Muscle layer of duodenum (tissue), 2 donors: ENCODE measurements around the gene SPAAR.
A peak's percentile ranks its signal among the peaks of the same experiment; 100 is the strongest.

Source experiments
- H3K27ac ChIP-seq: one replicate; pipeline ENCODE4 v1.7.0; 2013; ENCODE audit warnings: mild to moderate bottlenecking, low read length
- H3K27me3 ChIP-seq: one replicate; pipeline ENCODE4 v1.7.0; 2013; ENCODE audit warnings: low read depth, mild to moderate bottlenecking, control low read depth, low read length
- H3K36me3 ChIP-seq, 2 donors: one replicate each; pipeline ENCODE4 v1.7.0; 2013; ENCODE audit warnings: low read length in 2 of 2, control low read depth in 1 of 2, mild to moderate bottlenecking in 1 of 2; ENCODE audit not compliant: insufficient read depth in 2 of 2, control insufficient read depth in 1 of 2
- H3K4me1 ChIP-seq, 2 donors: one replicate each; pipeline ENCODE4 v1.7.0; 2013; ENCODE audit warnings: low read length in 2 of 2, mild to moderate bottlenecking in 2 of 2, control low read depth in 1 of 2, moderate library complexity in 1 of 2; ENCODE audit not compliant: insufficient read depth in 2 of 2, control insufficient read depth in 1 of 2
- H3K4me3 ChIP-seq, 2 donors: one replicate each; pipeline ENCODE4 v1.7.0; 2013; ENCODE audit warnings: low read length in 2 of 2, low read depth in 1 of 2, mild to moderate bottlenecking in 1 of 2
- H3K9me3 ChIP-seq, 2 donors: one replicate each; pipeline ENCODE4 v1.7.0; 2013; ENCODE audit warnings: low read length in 2 of 2, control low read depth in 1 of 2, mild to moderate bottlenecking in 1 of 2; ENCODE audit not compliant: control insufficient read depth in 1 of 2
- donor health status: healthy.

Gene SPAAR

GRCh38 chr9:35909274-35909673, at the start of gene SPAAR:
Gene SPAAR, plus strand, starts transcription at chr9:35909490. Its CDS starts 974 bp downstream, at chr9:35910464.
- no peaks in the 10 kb centered on the region for H3K9me3 ChIP-seq
- H3K36me3 ChIP-seq, result peaks cover 0 to 4% of the 10 kb centered on the region in 2 donors
- peaks cover 49 to 67% of the 10 kb centered on the region in 2 donors for H3K4me1 ChIP-seq
- H3K4me3 ChIP-seq, result peak within 1 kb of the TSS in 1 of 2 donors; percentile 18
- H3K27me3 ChIP-seq, result no peaks in the 10 kb centered on the region
- peak within 1 kb of the TSS; percentile 88 for H3K27ac ChIP-seq

GRCh38 chr9:35859990-35860339, 49.3 kb upstream of the SPAAR start:
- H3K27ac ChIP-seq, result no peak overlapping the region
- no peaks in the 10 kb centered on the region for H3K36me3 ChIP-seq
- H3K4me1 ChIP-seq, result no peaks in the 10 kb centered on the region
- H3K9me3 ChIP-seq, result no peaks in the 10 kb centered on the region
- no peaks in the 10 kb centered on the region for H3K27me3 ChIP-seq
- H3K4me3 ChIP-seq, result no peak overlapping the region

DNA sequence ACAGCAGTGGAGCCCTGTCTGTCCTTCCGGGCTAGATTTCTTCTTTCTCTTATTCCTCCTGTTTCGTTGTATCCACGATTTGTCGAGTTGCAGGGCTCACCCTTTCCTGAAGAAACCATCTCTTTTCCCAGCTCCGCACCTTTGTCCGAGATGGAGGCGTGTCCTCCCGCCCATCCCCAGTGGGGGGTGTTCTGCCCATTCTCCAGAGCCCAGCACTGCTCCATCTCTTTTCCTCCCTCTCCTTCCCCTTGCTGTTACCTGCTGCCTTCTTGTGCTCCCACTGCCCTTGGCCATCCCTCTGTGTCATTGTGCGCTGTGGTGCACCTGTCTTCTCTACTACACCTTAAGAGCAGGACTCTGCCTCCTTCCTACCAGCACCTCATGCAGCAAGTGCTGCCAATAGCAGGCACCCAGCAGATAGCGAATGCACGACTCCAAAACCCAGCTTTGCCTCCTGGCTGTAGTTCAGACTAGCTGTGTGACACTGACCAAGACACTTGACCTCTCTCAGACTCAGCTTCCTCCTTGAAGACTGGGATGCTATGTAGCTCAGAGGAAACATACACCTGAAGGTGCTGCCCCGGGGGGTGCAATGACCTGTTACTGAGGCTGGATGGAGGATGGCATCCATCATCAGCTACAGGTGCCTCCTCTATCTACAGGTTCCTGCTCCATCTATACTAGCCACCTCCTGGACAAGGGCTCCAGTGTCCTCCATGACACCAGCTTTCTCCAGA, 48.0 kb upstream of the SPAAR start:
- Histone ChIP-seq H3K4me3 (no peak overlapping the region), H3K9me3 (no peaks in the 10 kb centered on the region), H3K36me3 (no peaks in the 10 kb centered on the region), H3K4me1 (no peaks in the 10 kb centered on the region), H3K27ac (no peak overlapping the region), H3K27me3 (no peaks in the 10 kb centered on the region)

- Histone ChIP-seq H3K4me1 (no peaks in the 10 kb centered on the region), H3K4me3 (no peak overlapping the region), H3K27me3 (no peaks in the 10 kb centered on the region)
Measured at GRCh38 chr9:35862328-35862727, 47.0 kb upstream of the SPAAR start.

GRCh38 chr9:35863583-35863982, 45.7 kb upstream of the SPAAR start:
- no peaks in the 10 kb centered on the region for H3K4me1 ChIP-seq
- no peaks in the 10 kb centered on the region for H3K9me3 ChIP-seq
- H3K36me3 ChIP-seq, result no peaks in the 10 kb centered on the region
- H3K4me3 ChIP-seq, result no peak overlapping the region
- no peaks in the 10 kb centered on the region for H3K27me3 ChIP-seq
- H3K27ac ChIP-seq, result no peak overlapping the region

More at GRCh38 chr9:35862328-35862727, 47.0 kb upstream of the SPAAR start:
- Histone ChIP-seq H3K36me3 (no peaks in the 10 kb centered on the region), H3K27ac (no peak overlapping the region), H3K9me3 (no peaks in the 10 kb centered on the region)

- H3K27me3 ChIP-seq, result no peaks in the 10 kb centered on the region
- H3K36me3 ChIP-seq, result no peaks in the 10 kb centered on the region
- no peaks in the 10 kb centered on the region for H3K9me3 ChIP-seq
- no peak overlapping the region for H3K4me3 ChIP-seq
- H3K27ac ChIP-seq, result no peak overlapping the region
- no peaks in the 10 kb centered on the region for H3K4me1 ChIP-seq
Measured at GRCh38 chr9:35864695-35865255, 44.5 kb upstream of the SPAAR start.

GRCh38 chr9:35867538-35867937, 41.8 kb upstream of the SPAAR start:
- no peak overlapping the region for H3K4me3 ChIP-seq
- no peak overlapping the region for H3K27ac ChIP-seq
- H3K9me3 ChIP-seq, result no peaks in the 10 kb centered on the region
- no peaks in the 10 kb centered on the region for H3K27me3 ChIP-seq
- no peaks in the 10 kb centered on the region for H3K4me1 ChIP-seq
- H3K36me3 ChIP-seq, result no peaks in the 10 kb centered on the region

- no peaks in the 10 kb centered on the region for H3K4me1 ChIP-seq
- no peaks in the 10 kb centered on the region for H3K9me3 ChIP-seq
- no peak overlapping the region for H3K27ac ChIP-seq
- H3K4me3 ChIP-seq, result no peak overlapping the region
- H3K36me3 ChIP-seq, result no peaks in the 10 kb centered on the region
- no peaks in the 10 kb centered on the region for H3K27me3 ChIP-seq
Measured at GRCh38 chr9:35868933-35869332, 40.4 kb upstream of the SPAAR start.

DNA sequence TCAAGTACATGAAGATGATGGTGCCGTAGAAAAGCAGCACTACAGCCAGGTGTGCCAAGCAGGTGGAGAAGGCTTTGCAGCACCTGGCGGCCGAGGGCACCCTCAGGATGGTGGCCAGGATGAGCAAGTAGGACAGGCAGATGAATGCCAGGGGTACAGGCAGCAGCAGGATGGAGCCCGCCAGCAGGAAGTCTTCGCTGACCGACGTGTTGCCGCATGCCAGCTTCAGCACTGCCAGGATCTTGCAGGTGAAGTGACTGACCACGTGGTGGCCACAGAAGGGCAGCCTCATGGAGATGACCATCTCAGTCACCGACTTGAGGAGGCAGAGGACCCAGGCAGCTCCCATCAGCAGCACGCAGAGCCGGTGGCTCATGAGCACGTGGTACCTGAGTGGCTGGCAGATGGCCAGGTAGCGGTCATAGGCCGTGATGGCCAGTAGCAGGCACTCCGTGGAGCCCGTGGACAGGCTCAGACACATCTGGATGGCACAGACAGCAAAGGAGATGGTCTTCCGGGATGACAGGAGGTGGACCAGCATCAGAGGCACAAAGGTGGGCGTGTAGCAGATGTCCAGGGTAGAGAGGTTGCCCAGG, 39.6 kb upstream of the SPAAR start:
- Histone ChIP-seq H3K27ac (no peak overlapping the region), H3K4me1 (no peaks in the 10 kb centered on the region)

DNA sequence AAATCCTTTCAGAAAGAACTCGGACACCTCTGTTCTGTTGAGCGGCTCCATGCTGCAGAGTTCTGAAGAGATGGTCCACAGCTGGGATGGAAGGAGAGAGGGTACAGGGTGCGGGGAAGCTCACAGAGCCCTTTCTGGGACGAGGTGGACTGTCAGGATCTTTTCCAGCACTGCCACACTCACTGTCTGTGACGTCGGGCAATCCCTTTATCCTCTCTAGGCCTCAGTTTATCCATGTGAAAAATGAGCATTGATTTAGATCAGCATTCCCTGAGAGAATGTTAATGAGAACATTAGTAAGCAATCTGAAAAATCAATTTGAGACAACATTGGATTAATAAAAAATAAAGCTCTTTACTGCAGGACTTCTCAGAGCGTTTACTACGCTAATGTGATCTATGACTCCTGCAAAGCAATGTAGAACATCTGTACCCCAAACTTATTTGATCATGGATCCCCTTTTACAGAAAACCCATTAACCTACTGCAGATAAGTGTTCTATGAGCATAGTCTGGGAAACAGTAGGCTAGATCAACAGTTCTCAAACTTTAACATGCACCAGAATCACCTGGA, 38.9 kb upstream of the SPAAR start, which contains the start of gene OR13J1:
OR13J1 (minus strand) TSS at position 51 of the 573 bp plus-strand sequence; CDS start at position 51, 0 bp downstream.
- no peaks in the 10 kb centered on the region for H3K27me3 ChIP-seq
- no peak within 1 kb of the TSS for H3K4me3 ChIP-seq
- H3K36me3 ChIP-seq, result no peaks in the 10 kb centered on the region
- H3K27ac ChIP-seq, result no peak within 1 kb of the TSS
- H3K4me1 ChIP-seq, result no peaks in the 10 kb centered on the region
- H3K9me3 ChIP-seq, result no peaks in the 10 kb centered on the region

More for the DNA sequence above, 39.6 kb upstream of the SPAAR start:
- no peaks in the 10 kb centered on the region for H3K27me3 ChIP-seq
- H3K4me3 ChIP-seq, result no peak overlapping the region
- no peaks in the 10 kb centered on the region for H3K36me3 ChIP-seq
- no peaks in the 10 kb centered on the region for H3K9me3 ChIP-seq

DNA sequence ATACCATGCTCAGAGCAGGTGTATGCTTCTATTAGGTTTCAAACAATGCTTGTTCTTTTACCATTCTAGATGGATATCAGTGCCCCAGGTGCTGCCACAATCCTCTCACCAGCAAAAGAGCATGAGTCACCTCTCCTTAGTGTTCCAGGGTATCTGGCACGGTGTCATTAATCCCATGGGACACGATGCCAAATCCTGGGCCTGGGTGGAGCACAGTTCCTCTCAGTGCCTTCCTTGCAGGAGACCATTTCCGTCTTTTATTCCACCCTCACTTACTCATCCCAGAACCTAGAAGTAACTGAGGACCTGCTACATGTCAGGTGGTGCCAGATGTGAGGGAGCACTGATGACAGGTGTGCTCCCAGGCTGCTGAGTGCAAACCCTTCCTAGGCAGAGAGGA, 37.7 kb upstream of the SPAAR start:
- Histone ChIP-seq H3K9me3 (no peaks in the 10 kb centered on the region), H3K4me3 (no peak overlapping the region), H3K36me3 (no peaks in the 10 kb centered on the region), H3K4me1 (no peaks in the 10 kb centered on the region), H3K27ac (no peak overlapping the region), H3K27me3 (no peaks in the 10 kb centered on the region)
